Suppressor macrophage treated with lipopolysaccharide for 4 hours (primary cell): ENCODE measurements around the gene SLA2.
A peak's percentile ranks its signal among the peaks of the same experiment; 100 is the strongest.
"Not testable (repeated sequence)": the region's sequence is repeated elsewhere in the genome, so short reads cannot be mapped to it uniquely, and the experiment has no call there.

Source experiments
- DNase-seq: peaks from one replicate; pipeline ENCODE4 v3.0.0-alpha.2; 2020

SLA2 gene

DNA sequence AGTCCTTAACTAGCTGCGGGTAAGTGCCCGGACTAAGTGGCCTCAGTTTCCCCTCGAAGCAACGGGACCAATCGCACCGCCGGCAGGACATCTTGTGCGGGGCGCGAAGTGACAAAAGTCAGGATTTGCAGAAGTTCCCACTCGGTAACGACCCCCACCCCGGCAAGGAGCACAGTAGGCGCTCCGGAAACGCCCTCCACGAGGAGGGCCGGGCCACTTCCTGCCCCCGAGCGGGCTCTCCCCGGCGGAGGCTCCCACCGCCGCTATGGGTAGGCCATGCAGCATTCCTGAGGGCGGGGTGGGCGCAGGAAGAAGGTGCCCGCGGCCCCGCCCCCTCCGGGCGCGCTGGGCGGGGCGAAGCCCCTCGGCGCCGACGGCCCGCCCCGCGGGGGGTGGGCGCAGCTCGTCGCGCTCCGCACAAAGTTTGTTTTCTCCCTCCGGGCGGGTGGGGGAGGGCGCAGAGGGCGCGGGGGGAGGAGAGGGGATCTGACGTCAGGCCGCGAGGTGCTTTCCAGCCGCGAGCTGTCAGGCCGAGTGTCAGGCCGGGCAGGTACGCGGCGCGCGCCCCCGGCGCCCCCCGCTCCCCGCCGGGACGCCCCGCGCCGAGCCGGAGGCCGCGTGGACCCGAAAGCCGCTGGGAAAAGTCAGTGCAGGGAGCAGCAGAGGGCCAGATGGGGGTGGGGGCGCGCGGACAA is 72.7 kb downstream of the SLA2 start, which contains the start of gene TGIF2:
TSS of gene TGIF2 (plus strand) at position 495 of the 695 bp plus-strand sequence. CDS start 5,178 bp downstream, outside the sequence.
- DNase-seq = peak; percentile 55

DNA sequence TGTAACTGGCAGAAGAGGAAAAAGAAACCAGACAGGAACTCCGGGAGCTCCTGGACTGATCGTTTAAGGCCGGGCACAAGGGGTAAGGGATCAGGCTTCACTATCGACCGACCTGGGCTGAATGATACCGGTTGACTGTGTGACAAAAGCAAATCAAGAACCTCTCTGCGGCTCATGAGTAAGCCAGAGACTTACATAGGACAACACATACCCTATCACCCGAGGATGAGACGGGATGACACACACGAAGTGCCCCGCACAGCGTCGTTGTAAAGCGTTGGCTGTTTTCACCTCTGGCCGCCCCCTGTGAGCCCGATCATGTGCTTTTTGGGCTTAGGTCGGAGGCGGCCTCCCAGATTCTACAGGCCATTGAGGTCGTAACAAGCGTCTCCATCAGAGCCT is 73.3 kb downstream of the SLA2 start:
- peak; percentile 57 for DNase-seq

DNA sequence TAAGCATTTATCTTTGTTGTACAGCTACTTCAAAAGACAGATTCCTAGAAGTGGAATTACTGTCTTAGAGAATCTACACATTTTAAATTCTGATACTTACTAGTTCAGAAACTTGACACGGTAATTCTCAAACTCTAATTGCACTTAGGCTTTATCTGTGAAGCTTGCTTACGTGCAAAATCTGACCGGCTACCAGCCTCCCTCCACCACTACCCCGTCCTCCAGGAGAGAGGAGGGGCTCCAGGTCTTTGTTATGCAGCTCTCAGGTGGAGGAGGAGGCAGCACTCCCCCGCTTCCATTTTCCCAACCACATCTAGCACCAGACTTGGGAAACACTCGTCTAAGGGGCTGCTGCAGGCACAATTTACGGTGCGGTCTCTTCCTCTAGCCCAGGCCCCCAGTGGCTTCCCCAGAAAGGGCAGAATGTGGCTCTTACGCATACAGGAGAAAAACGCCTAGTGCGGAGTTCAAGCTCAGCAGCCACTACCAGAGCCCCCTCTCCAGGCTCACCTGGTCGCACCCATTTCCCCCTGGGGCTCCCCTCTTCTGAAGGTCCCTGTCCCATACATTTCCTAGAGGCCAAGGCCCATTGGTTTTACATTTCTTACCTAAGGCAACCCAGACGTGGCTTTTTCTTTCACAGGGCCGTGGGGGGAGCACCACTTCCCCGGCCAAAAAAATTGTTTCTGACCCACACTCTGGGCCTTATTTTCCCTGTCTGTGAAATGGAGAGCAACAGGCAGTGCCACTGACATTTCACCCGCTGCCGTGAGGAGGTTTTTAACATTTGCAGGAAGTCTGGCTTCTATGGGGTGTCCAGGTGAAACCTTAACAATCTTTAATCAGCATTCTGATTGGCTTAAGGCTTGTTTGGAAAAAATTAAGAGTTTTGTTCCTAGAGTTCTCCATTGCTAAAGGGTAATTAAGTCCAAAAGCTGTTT is 74.2 kb downstream of the SLA2 start:
- no peak for DNase-seq

DNA sequence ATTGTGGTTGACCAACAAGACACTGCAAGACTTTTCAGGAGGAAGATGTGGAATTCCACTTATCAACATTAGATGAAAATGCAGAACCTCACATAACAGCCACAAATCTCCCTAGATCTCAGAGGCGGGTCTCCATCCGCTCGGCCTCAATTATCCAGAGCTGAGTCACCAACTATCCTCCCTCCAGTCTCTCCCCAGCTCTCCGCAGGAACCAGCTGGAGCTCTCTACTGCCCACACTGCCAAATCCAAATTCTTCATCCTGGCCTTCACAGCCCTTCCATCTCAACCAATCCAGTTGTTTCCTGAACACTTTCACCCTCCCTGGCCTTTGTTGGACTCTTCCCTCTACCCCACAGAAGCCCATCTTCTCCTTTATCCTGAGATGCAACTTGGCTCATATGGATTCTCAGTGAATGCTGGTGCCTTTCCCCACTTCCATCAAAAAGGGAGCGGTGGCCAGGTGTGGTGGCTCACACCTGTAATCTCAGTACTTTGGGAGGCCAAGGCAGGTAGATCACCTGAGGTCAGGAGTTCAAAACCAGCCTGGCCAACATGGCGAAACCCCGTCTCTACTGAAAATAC is 76.1 kb downstream of the SLA2 start:
- DNase-seq = no peak

DNA sequence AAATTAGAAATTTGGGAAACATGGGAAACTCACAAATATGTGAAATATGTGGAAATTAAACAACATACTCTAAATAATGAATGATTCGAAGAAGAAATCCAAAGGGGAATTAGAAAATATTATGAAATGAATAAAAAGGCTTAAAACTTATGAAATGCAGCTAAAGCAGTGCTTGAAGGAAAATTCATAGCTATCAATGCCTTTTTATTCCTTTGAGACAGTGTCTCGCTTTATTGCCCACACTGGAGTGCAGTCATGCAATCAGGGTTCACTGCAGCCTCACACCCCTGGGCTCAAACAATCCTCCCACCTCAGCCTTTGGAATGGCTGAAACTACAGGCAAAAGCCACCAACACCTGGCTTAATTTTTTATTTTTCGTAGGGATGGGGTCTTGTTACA is 80.5 kb downstream of the SLA2 start:
- DNase-seq = no peak

DNA sequence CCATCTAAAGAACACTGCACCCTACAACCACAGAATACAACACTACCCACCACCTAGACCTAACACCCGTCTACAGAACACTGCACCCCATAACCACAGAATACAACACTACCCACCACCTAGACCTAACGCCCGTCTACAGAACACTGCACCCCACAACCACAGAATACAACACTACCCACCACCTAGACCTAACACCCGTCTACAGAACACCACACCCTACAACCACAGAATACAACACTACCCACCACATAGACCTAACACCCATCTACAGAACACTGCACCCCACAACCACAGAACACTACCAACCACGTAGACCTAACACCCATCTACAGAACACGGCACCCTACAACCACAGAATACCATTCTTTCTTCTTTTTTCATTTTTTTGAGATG is 81.3 kb downstream of the SLA2 start:
- DNase-seq = not testable (repeated sequence)

DNA sequence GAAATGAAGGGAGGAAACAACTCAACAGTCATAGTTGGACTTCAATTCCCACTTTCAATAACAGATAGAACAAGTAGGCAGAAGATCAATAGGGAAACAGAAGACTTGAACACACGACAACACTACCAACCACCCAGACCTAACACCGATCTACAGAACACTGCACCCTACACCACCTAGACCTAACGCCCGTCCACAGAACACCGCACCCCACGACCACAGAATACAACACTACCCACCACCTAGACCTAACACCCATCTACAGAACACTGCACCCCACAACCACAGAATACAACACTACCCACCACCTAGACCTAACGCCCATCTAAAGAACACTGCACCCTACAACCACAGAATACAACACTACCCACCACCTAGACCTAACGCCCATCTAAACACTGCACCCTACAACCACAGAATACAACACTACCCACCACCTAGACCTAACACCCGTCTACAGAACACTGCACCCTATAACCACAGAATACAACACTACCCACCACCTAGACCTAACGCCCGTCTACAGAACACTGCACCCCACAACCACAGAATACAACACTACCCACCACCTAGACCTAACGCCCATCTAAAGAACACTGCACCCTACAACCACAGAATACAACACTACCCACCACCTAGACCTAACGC is 81.8 kb downstream of the SLA2 start:
- not testable (repeated sequence) for DNase-seq

DNA sequence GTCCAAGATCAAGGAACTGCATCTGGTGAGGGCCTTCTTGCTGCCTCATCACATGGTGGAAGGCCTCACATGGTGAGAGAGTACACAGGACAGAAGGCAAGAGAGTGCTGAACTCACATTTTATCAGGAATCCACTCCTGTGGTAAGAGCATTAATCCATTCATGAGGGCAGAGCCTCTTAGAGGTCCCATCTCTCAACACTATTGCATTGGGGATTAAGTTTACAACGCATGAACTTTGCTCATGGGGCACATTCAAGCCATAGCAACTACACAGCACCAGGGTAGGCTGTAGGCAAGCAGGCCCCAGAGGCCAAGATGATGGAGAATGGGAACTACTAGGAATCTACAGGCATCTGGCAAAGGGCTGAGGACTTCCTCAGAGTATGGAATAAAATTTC is 82.6 kb downstream of the SLA2 start:
- DNase-seq = no peak

DNA sequence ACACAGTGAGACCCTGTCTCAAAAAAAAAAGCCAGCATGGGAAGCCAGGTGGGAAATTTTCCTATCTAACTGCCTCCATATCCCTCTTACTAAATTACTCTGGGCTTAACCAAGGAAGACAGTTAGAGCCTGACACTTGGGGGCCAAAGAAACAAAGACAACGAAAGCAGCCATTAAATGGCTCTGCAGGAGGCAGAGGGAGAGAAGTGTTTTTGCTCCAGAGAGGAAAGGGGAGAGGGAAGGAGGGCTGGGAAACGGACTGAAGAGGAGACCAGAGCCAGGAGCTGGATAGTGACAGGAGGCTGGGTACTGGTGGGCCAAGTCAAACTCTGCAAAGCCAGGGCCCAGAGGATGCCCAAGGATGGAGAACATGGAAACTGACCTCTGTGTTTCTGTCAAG is 83.3 kb downstream of the SLA2 start:
- no peak for DNase-seq
